ENCODE results near the gene TOR1B.

The TOR1B gene

DNA sequence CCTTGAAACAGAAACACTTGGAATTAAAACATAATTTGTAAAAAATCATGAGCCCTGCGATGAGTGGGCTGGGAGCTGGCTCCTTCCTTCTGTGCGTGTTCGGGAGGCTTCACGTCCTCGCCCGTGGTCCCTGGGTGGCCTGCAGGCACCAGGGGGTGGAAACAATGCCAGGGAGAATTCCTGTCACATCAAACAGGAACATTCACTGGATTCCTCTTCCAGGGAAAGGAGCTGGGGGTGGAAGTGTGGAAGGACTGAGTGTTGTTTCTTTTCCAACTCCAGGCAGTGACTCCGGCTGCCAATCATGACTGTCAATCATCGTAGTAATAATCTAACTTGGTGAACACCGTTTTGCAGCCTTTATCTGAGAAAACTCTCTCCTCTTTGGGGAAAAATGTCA lies 10.7 kb downstream of the TOR1B start:
- Histone ChIP-seq H3K9ac (ENCODE audit: low read depth, low read length) (no peak overlapping the region), H3K36me3 (ENCODE audit: insufficient read depth, low read length) (peaks cover 15% of the 10 kb centered on the region), H3K4me1 (ENCODE audit: insufficient read depth, low read length) (no peaks in the 10 kb centered on the region), H3K9me3 (ENCODE audit: control insufficient read depth, insufficient read depth, low read length) (no peaks in the 10 kb centered on the region)

DNA sequence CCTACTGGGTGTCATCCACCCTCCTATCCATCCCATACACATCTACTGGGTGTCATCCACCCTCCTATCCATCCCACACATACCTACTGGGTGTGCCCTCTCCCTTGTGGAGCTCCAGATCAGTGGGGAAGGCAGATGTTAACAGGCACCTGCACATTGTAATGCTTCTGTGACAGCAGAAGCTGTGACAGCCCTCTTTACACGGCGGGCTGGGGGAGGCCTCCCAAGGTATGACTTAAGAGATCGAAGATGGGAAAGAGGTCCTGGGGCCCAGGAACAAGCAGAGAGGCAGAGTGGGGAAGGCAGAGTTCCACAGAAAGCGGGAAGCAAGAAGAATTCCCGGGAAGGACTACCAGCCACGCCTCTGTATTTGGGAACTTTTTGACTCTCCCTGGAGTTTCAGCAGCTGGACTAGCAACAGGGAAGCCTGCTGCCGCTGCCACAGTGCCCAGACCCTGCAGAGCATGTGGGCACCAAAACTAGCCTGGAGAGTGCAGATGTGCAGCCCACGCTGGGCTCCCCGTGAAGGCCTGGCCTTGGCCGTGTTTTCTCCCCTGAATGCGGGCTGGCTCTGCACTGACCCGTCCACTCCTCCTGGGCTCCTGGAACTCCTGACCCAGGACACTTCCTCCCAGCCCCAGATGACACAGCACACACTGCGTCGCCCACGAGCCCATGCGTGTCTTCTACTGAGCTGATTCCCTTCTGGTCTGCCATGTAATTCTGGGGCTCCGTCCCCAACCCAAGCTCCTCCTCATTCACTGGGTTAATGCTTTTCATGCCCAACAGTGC lies 11.6 kb downstream of the TOR1B start:
- no peaks in the 10 kb centered on the region for H3K4me1 ChIP-seq (ENCODE audit: insufficient read depth, low read length)
- no peaks in the 10 kb centered on the region for H3K9me3 ChIP-seq (ENCODE audit: control insufficient read depth, insufficient read depth, low read length)
- H3K9ac ChIP-seq (ENCODE audit: low read depth, low read length), result no peak overlapping the region
- peaks cover 18% of the 10 kb centered on the region for H3K36me3 ChIP-seq (ENCODE audit: insufficient read depth, low read length)

DNA sequence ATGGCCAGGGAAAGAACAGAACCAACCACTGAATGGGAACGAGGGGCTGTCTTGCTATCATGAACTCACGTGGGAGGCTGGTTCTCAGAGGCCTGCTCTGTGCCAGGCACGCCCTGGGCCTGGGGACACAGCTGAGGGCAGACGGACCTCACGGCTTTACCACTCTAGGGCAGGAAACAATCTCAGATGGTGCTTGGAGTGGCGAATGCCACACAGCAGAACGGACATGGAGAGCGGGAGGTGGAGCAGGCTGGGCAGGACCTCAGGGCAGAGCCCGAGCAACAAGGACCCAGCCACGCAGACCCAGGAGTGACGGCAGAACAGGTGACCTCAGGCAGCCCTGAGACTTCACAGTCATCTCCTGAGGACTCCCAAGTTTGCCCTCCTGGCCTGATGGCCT lies 12.3 kb downstream of the TOR1B start:
- H3K9me3 ChIP-seq (ENCODE audit: control insufficient read depth, insufficient read depth, low read length), result no peaks in the 10 kb centered on the region
- H3K4me1 ChIP-seq (ENCODE audit: insufficient read depth, low read length), result no peaks in the 10 kb centered on the region
- H3K36me3 ChIP-seq (ENCODE audit: insufficient read depth, low read length), result peaks cover 16% of the 10 kb centered on the region
- no peak overlapping the region for H3K9ac ChIP-seq (ENCODE audit: low read depth, low read length)

DNA sequence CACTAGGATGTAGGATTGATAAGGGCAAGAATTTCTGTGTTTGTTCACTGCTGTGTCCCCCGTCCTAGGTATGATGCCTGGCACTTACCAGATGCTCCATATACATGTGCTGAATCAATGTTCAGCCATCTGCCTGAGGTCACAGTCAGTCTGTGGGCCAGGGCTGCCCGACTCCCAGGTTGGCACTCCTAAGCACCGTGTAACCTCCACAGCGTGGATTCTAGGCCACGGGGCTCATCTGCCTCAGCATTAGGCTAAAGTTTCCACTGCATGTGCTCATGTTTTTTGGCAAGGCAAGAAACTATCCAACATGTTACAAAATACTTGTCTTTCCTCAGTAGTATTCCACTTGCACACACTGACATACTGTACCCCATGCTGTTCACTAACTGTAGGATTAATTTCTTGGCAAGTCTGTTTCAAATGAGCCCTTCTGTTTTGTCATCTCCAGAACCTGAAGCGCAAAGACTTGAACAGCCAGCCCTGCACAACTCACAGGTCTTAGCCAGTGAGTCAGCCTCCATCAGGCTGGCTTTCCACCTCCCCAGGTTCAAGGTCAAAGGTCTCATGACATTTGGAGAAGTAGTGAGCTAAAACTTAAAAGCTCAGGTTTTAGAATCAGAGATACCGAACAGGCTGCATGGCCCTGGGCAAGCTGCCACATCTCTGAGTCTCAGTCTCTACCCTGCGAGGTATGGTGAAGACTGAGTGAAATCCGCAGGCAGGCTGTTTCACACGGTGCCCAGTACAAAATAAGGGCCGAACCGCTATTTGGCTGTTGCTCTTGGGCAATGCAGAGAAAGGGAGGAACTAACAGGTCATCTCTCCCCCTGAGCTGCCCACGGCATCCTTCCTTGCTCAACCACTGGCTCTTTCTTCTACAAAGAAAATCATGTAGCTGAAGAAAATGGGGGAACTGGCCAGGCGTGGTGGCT lies 13.8 kb downstream of the TOR1B start:
- no peaks in the 10 kb centered on the region for H3K9me3 ChIP-seq (ENCODE audit: control insufficient read depth, insufficient read depth, low read length)
- peaks cover 16% of the 10 kb centered on the region for H3K36me3 ChIP-seq (ENCODE audit: insufficient read depth, low read length)
- H3K4me1 ChIP-seq (ENCODE audit: insufficient read depth, low read length), result no peaks in the 10 kb centered on the region
- H3K9ac ChIP-seq (ENCODE audit: low read depth, low read length), result no peak overlapping the region

DNA sequence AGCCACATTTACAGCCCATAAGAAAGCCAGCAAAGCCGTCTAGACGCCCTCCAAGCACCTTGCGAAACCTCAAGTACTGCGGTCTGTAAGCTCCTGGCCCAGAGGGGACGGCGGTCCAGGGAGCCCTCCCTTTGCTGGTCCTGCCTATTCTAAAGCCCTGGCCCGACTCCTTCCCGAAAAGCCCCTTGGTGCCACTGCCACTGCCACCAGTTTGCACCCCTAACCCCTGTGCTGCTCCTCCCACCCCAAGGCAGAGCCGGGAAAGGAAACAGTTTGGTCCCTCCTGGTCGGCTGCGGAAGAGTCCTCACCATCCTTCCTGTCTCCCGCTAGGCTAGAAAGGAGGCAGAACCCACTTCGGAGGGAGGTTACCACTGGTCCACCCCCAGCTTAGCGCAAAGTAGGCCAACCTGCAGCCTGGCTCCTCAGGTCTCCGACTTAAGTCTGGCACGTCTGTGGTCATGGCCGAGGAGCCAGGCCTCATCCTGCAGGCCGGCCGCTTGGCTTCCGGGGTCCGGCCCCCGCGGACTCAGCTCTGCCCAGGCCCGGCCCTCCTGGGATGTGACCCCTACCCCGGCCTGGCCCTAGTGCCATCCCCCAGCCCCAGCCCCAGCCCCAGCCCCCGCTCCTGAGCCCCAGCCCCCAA lies 20.0 kb downstream of the TOR1B start:
- no peaks in the 10 kb centered on the region for H3K9me3 ChIP-seq (ENCODE audit: control insufficient read depth, insufficient read depth, low read length)
- H3K9ac ChIP-seq (ENCODE audit: low read depth, low read length), result peak overlapping the region; percentile 55
- no peaks in the 10 kb centered on the region for H3K4me1 ChIP-seq (ENCODE audit: insufficient read depth, low read length)
- H3K36me3 ChIP-seq (ENCODE audit: insufficient read depth, low read length), result peaks cover 16% of the 10 kb centered on the region

DNA sequence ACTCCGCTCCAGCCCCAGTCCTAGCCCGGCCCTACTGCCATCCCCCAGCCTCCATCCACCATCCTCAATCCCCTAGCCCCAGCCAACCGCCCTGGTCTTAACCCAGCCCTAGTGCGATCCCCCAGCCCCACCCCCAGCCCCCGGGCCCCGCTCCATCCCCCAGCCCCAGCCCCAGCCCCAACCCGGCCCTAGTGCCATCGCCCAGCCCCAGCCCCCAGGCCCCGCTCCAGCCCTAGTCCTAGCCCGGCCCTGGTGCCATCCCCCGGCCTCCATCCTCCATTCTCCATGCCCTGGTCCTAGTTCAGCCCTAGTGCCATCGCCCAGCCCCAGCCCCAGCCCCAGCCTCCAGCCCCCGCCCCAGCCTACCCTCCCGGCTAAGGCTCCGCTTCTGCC lies 20.6 kb downstream of the TOR1B start:
- peak overlapping the region; percentile 75 for H3K9ac ChIP-seq (ENCODE audit: low read depth, low read length)
- peaks cover 13% of the 10 kb centered on the region for H3K36me3 ChIP-seq (ENCODE audit: insufficient read depth, low read length)
- H3K9me3 ChIP-seq (ENCODE audit: control insufficient read depth, insufficient read depth, low read length), result no peaks in the 10 kb centered on the region
- H3K4me1 ChIP-seq (ENCODE audit: insufficient read depth, low read length), result no peaks in the 10 kb centered on the region

DNA sequence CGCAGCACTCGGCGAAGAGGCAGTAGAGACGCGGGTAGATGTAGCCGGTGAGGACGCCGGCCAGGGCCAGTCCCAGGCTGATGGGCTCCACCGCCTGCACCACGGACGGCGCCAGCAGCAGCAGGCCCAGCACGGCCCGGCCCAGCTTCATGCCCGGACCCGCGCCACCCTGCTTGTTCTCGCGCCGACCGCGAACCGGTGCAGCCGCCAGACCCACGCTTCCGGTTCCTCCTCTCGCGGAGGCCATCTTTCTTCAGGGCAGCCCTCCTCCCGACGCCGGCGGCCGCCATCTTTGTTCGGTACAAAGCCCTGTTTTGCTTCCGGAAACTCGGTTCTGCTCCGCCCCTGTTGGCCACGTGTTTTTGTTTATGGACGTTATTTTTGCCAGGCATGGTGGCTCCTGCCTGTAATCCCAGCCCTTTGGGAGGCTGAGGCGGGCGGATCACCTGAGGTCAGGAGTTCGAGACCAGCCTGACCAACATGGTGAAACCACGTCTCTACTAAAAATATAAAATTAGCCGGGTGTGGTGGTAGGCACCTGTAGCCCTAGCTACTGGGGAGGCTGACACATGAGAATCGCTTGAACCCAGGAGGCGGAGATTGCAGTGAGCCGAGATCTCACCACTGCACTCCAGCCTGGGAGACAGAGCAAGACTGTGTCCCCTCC lies 21.1 kb downstream of the TOR1B start, which contains the start of gene TOR1A:
TSS of gene TOR1A (minus strand) at position 202 of the 667 bp plus-strand sequence. CDS start at position 151, 51 bp downstream.
- H3K9ac ChIP-seq (ENCODE audit: low read depth, low read length), result peak within 1 kb of the TSS; percentile 75
- no peaks in the 10 kb centered on the region for H3K9me3 ChIP-seq (ENCODE audit: control insufficient read depth, insufficient read depth, low read length)
- H3K36me3 ChIP-seq (ENCODE audit: insufficient read depth, low read length), result peaks cover 8% of the 10 kb centered on the region
- no peaks in the 10 kb centered on the region for H3K4me1 ChIP-seq (ENCODE audit: insufficient read depth, low read length)

DNA sequence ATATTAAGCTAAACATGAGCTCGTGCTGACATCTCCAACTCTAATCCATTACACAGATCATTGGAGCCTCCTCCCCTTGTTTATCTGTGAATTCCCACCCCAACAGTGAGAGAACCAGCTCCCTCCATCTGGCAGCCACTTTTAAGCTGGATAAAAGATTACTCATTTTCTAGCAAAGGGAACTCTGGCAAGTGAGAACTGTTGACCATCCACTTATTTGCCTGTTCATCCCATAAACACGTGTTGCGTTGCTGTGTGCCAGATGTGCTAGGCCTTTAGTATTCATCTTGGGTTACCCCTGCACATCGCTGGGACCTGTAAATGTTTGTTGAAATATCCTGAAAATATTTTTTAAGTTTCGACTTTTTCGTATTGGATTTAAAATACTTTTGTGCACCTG lies 23.4 kb downstream of the TOR1B start:
- H3K4me1 ChIP-seq (ENCODE audit: insufficient read depth, low read length), result no peaks in the 10 kb centered on the region
- H3K36me3 ChIP-seq (ENCODE audit: insufficient read depth, low read length), result peaks cover 19% of the 10 kb centered on the region
- H3K9me3 ChIP-seq (ENCODE audit: control insufficient read depth, insufficient read depth, low read length), result no peaks in the 10 kb centered on the region
- H3K9ac ChIP-seq (ENCODE audit: low read depth, low read length), result no peak overlapping the region

DNA sequence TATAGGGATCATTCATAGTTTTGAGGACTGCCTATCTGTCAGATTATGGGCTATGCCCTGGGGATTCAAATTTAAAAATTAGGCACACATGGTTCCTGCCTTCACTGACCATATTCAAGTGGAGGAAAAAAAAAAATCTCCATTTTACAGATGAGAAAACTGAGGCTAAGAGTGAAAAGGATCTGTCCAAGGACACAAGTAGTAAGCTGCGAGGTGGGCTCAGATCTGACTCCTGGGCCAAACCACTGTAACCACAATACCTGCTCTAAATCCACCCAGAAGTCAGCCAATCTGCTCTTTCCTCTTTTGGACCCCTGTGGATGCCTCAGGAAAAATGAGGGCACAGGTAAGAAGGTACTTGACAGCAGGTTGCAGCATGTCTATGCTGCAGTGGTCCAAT lies 23.8 kb downstream of the TOR1B start:
- Histone ChIP-seq H3K9me3 (ENCODE audit: control insufficient read depth, insufficient read depth, low read length) (no peaks in the 10 kb centered on the region), H3K36me3 (ENCODE audit: insufficient read depth, low read length) (peaks cover 19% of the 10 kb centered on the region), H3K4me1 (ENCODE audit: insufficient read depth, low read length) (no peaks in the 10 kb centered on the region), H3K9ac (ENCODE audit: low read depth, low read length) (no peak overlapping the region)

DNA sequence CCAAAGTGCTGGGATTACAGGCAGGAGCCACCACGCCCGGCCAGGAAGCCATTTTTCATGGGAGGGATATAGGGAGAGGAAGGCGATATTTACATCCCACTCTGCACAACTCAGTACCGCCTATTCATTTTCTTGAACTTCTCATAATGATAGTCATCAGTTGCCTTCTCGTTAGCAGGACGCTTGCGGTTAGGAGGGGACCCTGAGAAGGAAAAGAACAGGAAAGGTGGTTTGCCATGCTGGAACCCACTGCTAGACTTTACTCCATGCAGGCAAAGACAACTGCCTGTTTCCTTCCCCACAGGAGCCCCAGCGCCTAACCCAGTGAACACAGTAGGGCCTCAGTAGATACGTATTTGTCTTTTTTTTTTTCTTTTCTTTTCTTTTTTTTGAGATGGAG lies 25.1 kb downstream of the TOR1B start:
- no peaks in the 10 kb centered on the region for H3K4me1 ChIP-seq (ENCODE audit: insufficient read depth, low read length)
- no peaks in the 10 kb centered on the region for H3K9me3 ChIP-seq (ENCODE audit: control insufficient read depth, insufficient read depth, low read length)
- H3K9ac ChIP-seq (ENCODE audit: low read depth, low read length), result no peak overlapping the region
- H3K36me3 ChIP-seq (ENCODE audit: insufficient read depth, low read length), result peaks cover 14% of the 10 kb centered on the region

DNA sequence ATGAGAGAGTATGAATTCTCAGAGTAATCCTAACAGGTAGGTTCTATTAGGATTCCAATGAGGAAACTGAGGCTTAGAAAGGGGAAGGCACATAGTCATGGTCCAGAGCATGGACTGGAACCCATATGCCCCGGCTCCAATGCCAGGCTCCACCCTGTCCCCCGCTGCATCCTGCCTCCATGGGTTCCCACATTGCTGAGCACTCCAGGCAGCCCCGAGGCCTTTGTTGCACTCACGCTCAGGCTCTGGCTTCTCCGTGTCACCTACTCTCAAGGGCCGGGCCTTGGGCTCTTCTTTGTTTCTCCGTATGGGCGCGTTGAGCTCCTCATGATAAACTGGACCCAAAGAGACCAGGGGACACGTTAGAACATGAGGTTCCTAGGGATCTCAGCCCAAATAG lies 26.0 kb downstream of the TOR1B start:
- Histone ChIP-seq H3K9ac (ENCODE audit: low read depth, low read length) (no peak overlapping the region), H3K36me3 (ENCODE audit: insufficient read depth, low read length) (peaks cover 14% of the 10 kb centered on the region), H3K9me3 (ENCODE audit: control insufficient read depth, insufficient read depth, low read length) (no peaks in the 10 kb centered on the region), H3K4me1 (ENCODE audit: insufficient read depth, low read length) (no peaks in the 10 kb centered on the region)

DNA sequence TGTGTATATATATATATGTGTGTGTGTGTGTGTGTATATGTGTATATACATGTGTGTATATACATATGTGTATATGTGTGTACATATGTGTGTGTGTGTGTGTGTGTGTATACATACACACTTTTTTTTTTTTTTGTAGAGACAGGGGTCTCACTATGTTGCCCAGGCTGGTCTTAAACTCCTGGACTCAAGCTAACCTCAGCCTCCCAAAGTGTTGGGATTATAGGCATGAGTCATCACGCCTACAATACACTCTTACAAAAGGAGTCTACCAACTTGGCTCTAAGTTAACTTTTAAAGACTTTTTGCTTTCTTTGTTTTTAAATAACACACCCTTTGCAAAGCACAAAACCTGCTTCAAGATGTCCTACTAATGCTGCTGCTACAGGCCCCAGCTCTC lies 30.0 kb downstream of the TOR1B start:
- Histone ChIP-seq H3K9me3 (ENCODE audit: control insufficient read depth, insufficient read depth, low read length) (no peaks in the 10 kb centered on the region), H3K9ac (ENCODE audit: low read depth, low read length) (no peak overlapping the region), H3K4me1 (ENCODE audit: insufficient read depth, low read length) (0 out of 2 replicates have a peak, but pooled peaks cover 8% of the 10 kb centered on the region), H3K36me3 (ENCODE audit: insufficient read depth, low read length) (peaks cover 13% of the 10 kb centered on the region)

DNA sequence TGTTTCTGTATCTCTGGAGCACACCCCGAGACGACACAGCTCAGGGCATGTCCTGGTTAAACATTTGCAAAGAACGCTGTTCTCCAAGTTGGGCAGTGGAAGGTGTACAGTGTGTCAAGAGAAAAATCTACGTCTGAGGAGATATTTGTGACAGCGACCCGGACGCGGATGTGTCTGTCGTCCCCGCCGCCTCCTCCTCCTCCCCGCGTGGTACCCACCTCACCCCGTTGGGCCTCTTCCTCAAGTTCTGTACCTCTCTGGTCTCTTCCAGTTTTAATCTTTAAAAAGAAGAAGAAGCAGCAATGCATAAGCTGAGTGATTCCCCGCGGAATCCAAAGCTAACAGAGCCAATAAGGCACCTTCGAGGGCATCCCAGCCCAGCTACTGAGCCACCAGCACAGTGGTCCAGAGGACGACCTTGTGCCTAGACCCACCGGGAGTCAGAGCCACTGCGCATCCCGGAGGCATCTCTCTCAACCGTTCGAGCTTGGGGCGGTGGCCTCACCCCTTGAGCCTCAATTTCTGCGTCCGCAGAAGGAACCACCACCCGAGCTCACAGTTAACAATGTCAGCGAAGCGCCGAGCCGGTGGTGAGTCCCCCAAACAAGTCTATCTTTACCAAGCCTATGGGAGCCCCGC lies 31.6 kb downstream of the TOR1B start:
- Histone ChIP-seq H3K4me1 (ENCODE audit: insufficient read depth, low read length) (peaks cover 12% of the 10 kb centered on the region; the same call in 1 of the 2 replicates), H3K9ac (ENCODE audit: low read depth, low read length) (peak overlapping the region; percentile 86), H3K9me3 (ENCODE audit: control insufficient read depth, insufficient read depth, low read length) (no peaks in the 10 kb centered on the region), H3K36me3 (ENCODE audit: insufficient read depth, low read length) (peaks cover 7% of the 10 kb centered on the region)

Measured in ES-I3 (cell line).